Heart left ventricle (tissue), 16 donors: ENCODE results near the gene MRPL1. TPM values are rescaled to one million over a fixed set of nuclear protein-coding genes. Genes with fewer than 3 reads are reported as not detected.

Source experiments
- ATAC-seq, 4 donors: fragments of 200-7000 bp; cut with Tn5 transposase; one replicate each; pipeline ENCODE4 v1.9.1; 2020 to 2022; ENCODE audit warnings: moderate library complexity in 4 of 4, mild to moderate bottlenecking in 3 of 4, moderate number of reproducible peaks in 1 of 4
- DNase-seq, 5 donors: peaks; one replicate each; pipeline ENCODE4 v3.0.0-alpha.2; 2020
- H3K27ac ChIP-seq, 12 donors: fragments of 200-600 bp; sonication (generic) in 4 of 12; one replicate each; pipeline versions ENCODE4 v1.5.0 to v1.8.0; 2016 to 2022; ENCODE audit warnings: mild to moderate bottlenecking in 2 of 12
- H3K27me3 ChIP-seq, 9 donors: fragments of 200-600 bp; sonication (generic) in 2 of 9; one replicate each; pipeline versions ENCODE4 v1.5.1 to v1.8.0; 2016 to 2022; ENCODE audit warnings: mild to moderate bottlenecking in 3 of 9
- H3K36me3 ChIP-seq, 9 donors: fragments of 200-600 bp; sonication (generic) in 2 of 9; one replicate each; pipeline versions ENCODE4 v1.5.0 to v1.8.0; 2018 to 2022; ENCODE audit warnings: mild to moderate bottlenecking in 2 of 9
- H3K4me1 ChIP-seq, 12 donors: fragments of 200-600 bp; sonication (generic) in 4 of 12; one replicate each; pipeline versions ENCODE4 v1.5.0 to v1.8.0; 2016 to 2022; ENCODE audit warnings: mild to moderate bottlenecking in 3 of 12
- H3K4me3 ChIP-seq, 12 donors: fragments of 200-600 bp; sonication (generic) in 4 of 12; one replicate each; pipeline versions ENCODE4 v1.5.0 to v1.8.0; 2017 to 2022; ENCODE audit warnings: mild to moderate bottlenecking in 9 of 12, moderate library complexity in 4 of 12
- H3K9me3 ChIP-seq, 12 donors: fragments of 200-600 bp; sonication (generic) in 4 of 12; one replicate each; pipeline versions ENCODE4 v1.5.0 to v1.8.0; 2016 to 2022; ENCODE audit warnings: mild to moderate bottlenecking in 1 of 12
- CTCF ChIP-seq, 12 donors: fragments of 200-600 bp; sonication (generic) in 4 of 12; IDR thresholded peaks; one replicate each; pipeline versions ENCODE4 v1.5.0 to v1.8.0; 2018 to 2022; ENCODE audit warnings: antibody characterized with exemption in 12 of 12, mild to moderate bottlenecking in 5 of 12
- POLR2A ChIP-seq, 2 donors: fragments of 450-650 bp; IDR thresholded peaks; one replicate each; pipeline ENCODE4 v1.6.1; 2017; ENCODE audit warnings: antibody characterized with exemption in 2 of 2, mild to moderate bottlenecking in 2 of 2, moderate library complexity in 2 of 2
- WGBS, 4 donors: extraction: QIAGEN DNeasy Blood & Tissue Kit in 2 of 4; methylation state at CpG; one replicate each; pipeline versions ENCODE4 v1.1.5 to v1.1.7; 2013 to 2018; 5-methylcytosine and 5-hydroxymethylcytosine counted together
- intact Hi-C, 10 donors: fragments of 100-400 bp; cut with DNase I; formaldehyde crosslinking; loops; one replicate each; pipeline versions ENCODE4 v1.11.1 to v1.14.2; 2022
- long read RNA-seq, 3 donors: library from polyadenylated mRNA; unstranded; transcript quantifications; one replicate each; pipeline ENCODE4 v2.0.0, GENCODE V29; 2020 to 2021
- polyA plus RNA-seq, 2 donors: library from polyadenylated mRNA; stranded (reverse); fragments of 200-250 nt; gene quantifications; one replicate each; pipeline ENCODE4 v1.2.3, GENCODE V29; 2013
- total RNA-seq, 9 donors: library from RNA; depleted of rRNA in 2 of 9; stranded (reverse); fragments of >200 nt in 2 of 9; fragmentation: NEBNext Ultra II Directional in 3 of 9; extraction: Animal tissue kit (Norgen Biotek cat#: 25700) in 3 of 9; gene quantifications; one replicate each; pipeline versions ENCODE4 v1.1.0 to v1.2.4, GENCODE V29; 2016 to 2023
- donor health status: ischemic (EF 13 %, LVEDD 7.1; RV severe dilation, severe dysfunction).
- donor health status: healthy with polysubstance abuse.
- donor health status: DM: no; HTN: yes; CAD: no.
- donor health status: DM: no; HTN: no; CAD: no.
- donor health status: ischemic (EF 25% LVEDD 6.9; RV normal size, moderate dysfunction).
- donor health status: ischemic (EF 25% LVEDD 5.7; RV mildly dilated, moderate dysfunction).
- donor health status: healthy.
- donor health status: DM: yes; HTN: yes; CAD: no.
- donor health status: ischemic (EF 35%, LVEDD 5.7; RV mildly dilated, moderate dysfunction).
- donor health status: nonischemic (EF 11% LVEDD 7.7; RV severe dilation, severe dysfunction).
- donor health status: DM: yes; HTN: yes; CAD: no.
- donor health status: PGD.
- donor health status: ischemic (EF 29% LVEDD 5.4; RV normal size, mild dysfunction).
- donor health status: nonischemic (EF 23%, LVEDD 6.1; RV moderate dilation, normal function).

The MRPL1 gene
- total RNA-seq (10 to 100 TPM; 26.9 to 47.6 (median 40.2) TPM), polyA plus RNA-seq (10 to 100 TPM; 34.1 to 69.4 TPM)
- long read RNA-seq, donor 1, transcript MRPL1-201 (9 exons, 1,490 nt) = major isoform, 17 of 21 reads
- long read RNA-seq, donor 1, partial matches to known transcripts = 4 of 21 reads
- long read RNA-seq, donor 1, other reads (novel, unspliced or antisense) = 0 of 21 reads
- long read RNA-seq, donor 2, transcript MRPL1-201 (9 exons, 1,490 nt) = major isoform, 37 of 41 reads
- long read RNA-seq, donor 2, partial matches to known transcripts = 3 of 41 reads
- long read RNA-seq, donor 2, other reads (novel, unspliced or antisense) = 1 of 41 reads
- long read RNA-seq, donor 3, transcript MRPL1-201 (9 exons, 1,490 nt) = major isoform, 15 of 16 reads
- long read RNA-seq, donor 3, partial matches to known transcripts = 1 of 16 reads
- long read RNA-seq, donor 3, other reads (novel, unspliced or antisense) = 0 of 16 reads

- TF ChIP-seq CTCF (IDR thresholded peaks at IDR 0.05) = peak in 3 of 12 donors; percentile 4 to 15 (median 14)
- TF ChIP-seq POLR2A (IDR thresholded peaks at IDR 0.05) = peak in 1 of 2 donors; percentile 42
- intact Hi-C loops = loop anchor here (1.0 to 10.0 kb wide), 6 partner anchors 40 to 128 kb away; partner anchors contain the start of gene CNOT6L (in 1 of the 10)
- peak; percentile 88 to 92 (median 91) for DNase-seq
Observed at GRCh38 chr4:77862478-77863216, at the start of gene MRPL1. MRPL1 (plus strand) TSS chr4:77862830; CDS start chr4:77862849, 19 bp downstream.

GRCh38 chr4:77815636-77816035 is 47.0 kb upstream of the MRPL1 start:
- peaks cover 0 to 1% (median 0%) of the 10 kb centered on the region in 9 donors for H3K36me3 ChIP-seq
- H3K27ac ChIP-seq = peak overlapping the region in 4 of 12 donors; percentile 2 to 33 (median 22)
- no peak overlapping the region for H3K4me3 ChIP-seq
- intact Hi-C loops = loop anchor here in 2 of 10 donors (10.0 kb wide), 2 partner anchors 51 to 109 kb away; no protein-coding TSS in a partner anchor
- ATAC-seq (no peak), DNase-seq (no peak)
- peaks cover 0 to 7% (median 0%) of the 10 kb centered on the region in 12 donors for H3K9me3 ChIP-seq
- no peaks in the 10 kb centered on the region for H3K27me3 ChIP-seq
- TF ChIP-seq POLR2A (IDR thresholded peaks at IDR 0.05) (no peak), CTCF (IDR thresholded peaks at IDR 0.05) (no peak)
- H3K4me1 ChIP-seq = peaks cover 5 to 58% (median 36%) of the 10 kb centered on the region in 12 donors

More at GRCh38 chr4:77862478-77863216, at the start of gene MRPL1:
- 0 to 1% (median 0%) methylated on average over 32 to 33 of the region's 33 CpGs for WGBS, 4 donors
- peak within 1 kb of the TSS; percentile 90 to 99 (median 96) for H3K27ac ChIP-seq
- no peaks in the 10 kb centered on the region for H3K9me3 ChIP-seq
- peak; percentile 96 to 97 (median 97) for ATAC-seq
- H3K4me1 ChIP-seq = peaks cover 0 to 19% (median 11%) of the 10 kb centered on the region in 12 donors
- peak within 1 kb of the TSS; percentile 30 to 90 (median 73) for H3K4me3 ChIP-seq
- peaks cover 0 to 22% (median 0%) of the 10 kb centered on the region in 9 donors for H3K36me3 ChIP-seq
- no peaks in the 10 kb centered on the region for H3K27me3 ChIP-seq

- H3K9me3 ChIP-seq = peaks cover 0 to 7% (median 0%) of the 10 kb centered on the region in 12 donors
- TF ChIP-seq POLR2A (IDR thresholded peaks at IDR 0.05) (no peak), CTCF (IDR thresholded peaks at IDR 0.05) (no peak)
- WGBS, 4 donors = 82 to 88% (median 85%) methylated on average over 2 of the region's 2 CpGs
- H3K4me1 ChIP-seq = peaks cover 5 to 59% (median 43%) of the 10 kb centered on the region in 12 donors
- DNase-seq = no peak
- no peaks in the 10 kb centered on the region for H3K27me3 ChIP-seq
- intact Hi-C loops = loop anchor here in 2 of 10 donors (10.0 kb wide), 2 partner anchors 52 to 108 kb away; no protein-coding TSS in a partner anchor
- no peak for ATAC-seq
- H3K4me3 ChIP-seq = no peak overlapping the region
- H3K36me3 ChIP-seq = no peaks in the 10 kb centered on the region
- H3K27ac ChIP-seq = peak overlapping the region in 7 of 12 donors; percentile 3 to 100 (median 27)
Observed at GRCh38 chr4:77816546-77816945, 46.1 kb upstream of the MRPL1 start.
